K562 (cell line): ENCODE measurements around the gene HSPA4. TPM values are rescaled to one million over a fixed set of nuclear protein-coding genes. Genes with fewer than 3 reads are reported as not detected.
A peak's percentile ranks its signal among the peaks of the same experiment; 100 is the strongest.

ENCODE experiments used
- CBX3 ChIP-seq, 2 experiments: IDR thresholded peaks; 1 replicate in 1 of 2; 2 replicates in 1 of 2; pipeline ENCODE4 v1.6.1; 2012; ENCODE audit warnings: inconsistent platforms in 2 of 2, low read length in 2 of 2, borderline replicate concordance in 1 of 2, control low read depth in 1 of 2
- HNRNPL ChIP-seq: fragments of 200-400 bp; formaldehyde crosslinking; IDR thresholded peaks from 2 replicates; pipeline ENCODE4 v1.6.1; 2017; ENCODE audit warnings: low read depth, mild to moderate bottlenecking, low read length
- MIER1 ChIP-seq: fragments of 450-650 bp; IDR thresholded peaks from 2 replicates; pipeline ENCODE4 v1.6.1; 2016; ENCODE audit warnings: antibody characterized with exemption, mild to moderate bottlenecking, low read depth
- NCOA1 ChIP-seq: fragments of 450-650 bp; IDR thresholded peaks from 2 replicates; pipeline ENCODE4 v1.6.1; 2016; ENCODE audit warnings: low read depth
- PHB2 ChIP-seq: fragments of 450-650 bp; IDR thresholded peaks from 2 replicates; pipeline ENCODE4 v1.6.1; 2017; ENCODE audit warnings: low read depth
- RBBP5 ChIP-seq: fragments of 200-600 bp; sonication (generic); IDR thresholded peaks from 2 replicates; pipeline ENCODE4 v1.6.1; 2012; ENCODE audit warnings: borderline replicate concordance, mild to moderate bottlenecking, low read length, control low read depth, inconsistent platforms; ENCODE audit not compliant: insufficient read depth, poor library complexity, severe bottlenecking
- RHOXF2B ChIP-seq: fragments of 250-450 bp; sonication (Bioruptor Pico); conservative IDR thresholded peaks from 2 replicates; pipeline ENCODE4 v1.5.1; 2021
- SAFB2 ChIP-seq: fragments of 200-400 bp; formaldehyde crosslinking; IDR thresholded peaks from 2 replicates; pipeline ENCODE4 v1.6.1; 2018; ENCODE audit warnings: borderline replicate concordance, low read length, low read depth, moderate library complexity; ENCODE audit not compliant: severe bottlenecking
- SREBF1 ChIP-seq: fragments of 150-350 bp; IDR thresholded peaks from 2 replicates; pipeline ENCODE4 v1.6.1; 2014; ENCODE audit warnings: antibody characterized with exemption, low read depth, low read length, borderline replicate concordance
- STAT5B ChIP-seq: fragments of 250-450 bp; sonication (Bioruptor Pico); IDR thresholded peaks from 2 replicates; pipeline ENCODE4 v1.8.0; 2021; ENCODE audit warnings: mild to moderate bottlenecking, inconsistent platforms
- TAF15 ChIP-seq: fragments of 200-400 bp; formaldehyde crosslinking; IDR thresholded peaks from 2 replicates; pipeline ENCODE4 v1.6.1; 2017; ENCODE audit warnings: mild to moderate bottlenecking, low read depth, low read length, moderate library complexity
- ZNF274 ChIP-seq: IDR thresholded peaks from 2 replicates; pipeline ENCODE4 v1.6.1; 2011; ENCODE audit warnings: low read depth, mild to moderate bottlenecking, low read length, moderate library complexity, borderline replicate concordance
- ZNF347 ChIP-seq: fragments of 450-650 bp; formaldehyde crosslinking; IDR thresholded peaks from 2 replicates; pipeline ENCODE4 v1.4.0; 2020; ENCODE audit warnings: low read depth, mild to moderate bottlenecking, moderate library complexity
- ZNF512 ChIP-seq: IDR thresholded peaks from 2 replicates; pipeline ENCODE4 v1.6.1; 2016; ENCODE audit warnings: missing genetic modification characterization, missing compliant biosample characterization
- ZNF668 ChIP-seq: fragments of 250-450 bp; sonication (Bioruptor Pico); IDR thresholded peaks from 2 replicates; pipeline ENCODE4 v1.8.0; 2022; ENCODE audit warnings: mild to moderate bottlenecking, inconsistent platforms
- polyA plus RNA-seq, 8 experiments: library from polyadenylated mRNA; depleted of rRNA in 4 of 8; stranded (reverse) in 5 of 8; unstranded in 3 of 8; fragments of >200 nt; fragmentation: Nextera tagmentation in 2 of 8; fragmentation: Illumina TruSeq in 1 of 8; extraction: Ambion mirVana in 2 of 8; extraction: Trizol in 1 of 8; gene quantifications; 2 replicates each; pipeline versions ENCODE4 v1.2.1 to v1.2.3, GENCODE V29; 2011 to 2014; ENCODE audit warnings: inconsistent platforms in 1 of 8, missing spikeins in 1 of 8
- total RNA-seq, 7 experiments: library from RNA; depleted of rRNA in 6 of 7; stranded (reverse); fragments of >200 nt in 6 of 7; fragmentation: Illumina TruSeq in 2 of 7; extraction: Trizol in 2 of 7; gene quantifications; 2 replicates each; pipeline versions ENCODE4 v1.2.1 to v1.2.3, GENCODE V29; 2011 to 2021; ENCODE audit warnings: low replicate concordance in 1 of 7
- TF ChIP-seq, protein P1 (sequence below): sonication (generic); formaldehyde crosslinking; IDR thresholded peaks from 2 replicates; pipeline ENCODE4 v1.8.0; 2022; ENCODE audit warnings: mild to moderate bottlenecking, missing genetic modification reagents
- TF ChIP-seq, protein P2 (sequence below): fragments of 150-350 bp; conservative IDR thresholded peaks from 2 replicates; pipeline ENCODE4 v1.6.1; 2014; ENCODE audit warnings: low read length

HSPA4 gene
- total and polyA plus RNA-seq, 9 of the 15 experiments (the other 6 are each of a cell fraction or from before 2014, with no cell fraction given) = 90.3 to 286 (median 148) TPM

DNA sequence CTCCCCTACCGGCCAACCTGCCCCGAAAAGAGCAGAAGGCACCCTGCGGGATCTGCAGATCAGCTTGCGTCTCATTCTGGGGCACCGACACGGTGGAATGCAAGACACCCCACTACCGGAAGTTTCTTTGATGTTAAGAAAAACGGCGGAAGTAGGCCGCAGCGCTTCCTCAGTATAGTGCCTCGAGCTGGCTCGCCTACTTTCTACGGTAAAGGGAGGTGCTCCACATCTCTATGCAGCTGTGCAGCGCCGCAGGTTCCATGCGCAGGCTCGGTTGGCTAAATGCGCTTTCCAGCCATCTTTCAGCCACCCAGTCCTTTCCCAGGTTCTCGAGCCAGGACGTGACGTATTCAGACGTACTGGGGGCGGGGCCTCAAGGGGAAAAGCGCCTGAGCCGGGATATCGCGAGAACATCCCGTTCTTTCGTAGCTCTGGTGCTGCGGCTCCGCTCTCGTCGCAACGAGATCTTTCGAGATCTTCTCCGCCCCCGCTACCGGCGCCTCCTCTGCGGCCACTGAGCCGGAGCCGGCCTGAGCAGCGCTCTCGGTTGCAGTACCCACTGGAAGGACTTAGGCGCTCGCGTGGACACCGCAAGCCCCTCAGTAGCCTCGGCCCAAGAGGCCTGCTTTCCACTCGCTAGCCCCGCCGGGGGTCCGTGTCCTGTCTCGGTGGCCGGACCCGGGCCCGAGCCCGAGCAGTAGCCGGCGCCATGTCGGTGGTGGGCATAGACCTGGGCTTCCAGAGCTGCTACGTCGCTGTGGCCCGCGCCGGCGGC, at the start of gene HSPA4 (continued):
- TF ChIP-seq, protein P1, sequence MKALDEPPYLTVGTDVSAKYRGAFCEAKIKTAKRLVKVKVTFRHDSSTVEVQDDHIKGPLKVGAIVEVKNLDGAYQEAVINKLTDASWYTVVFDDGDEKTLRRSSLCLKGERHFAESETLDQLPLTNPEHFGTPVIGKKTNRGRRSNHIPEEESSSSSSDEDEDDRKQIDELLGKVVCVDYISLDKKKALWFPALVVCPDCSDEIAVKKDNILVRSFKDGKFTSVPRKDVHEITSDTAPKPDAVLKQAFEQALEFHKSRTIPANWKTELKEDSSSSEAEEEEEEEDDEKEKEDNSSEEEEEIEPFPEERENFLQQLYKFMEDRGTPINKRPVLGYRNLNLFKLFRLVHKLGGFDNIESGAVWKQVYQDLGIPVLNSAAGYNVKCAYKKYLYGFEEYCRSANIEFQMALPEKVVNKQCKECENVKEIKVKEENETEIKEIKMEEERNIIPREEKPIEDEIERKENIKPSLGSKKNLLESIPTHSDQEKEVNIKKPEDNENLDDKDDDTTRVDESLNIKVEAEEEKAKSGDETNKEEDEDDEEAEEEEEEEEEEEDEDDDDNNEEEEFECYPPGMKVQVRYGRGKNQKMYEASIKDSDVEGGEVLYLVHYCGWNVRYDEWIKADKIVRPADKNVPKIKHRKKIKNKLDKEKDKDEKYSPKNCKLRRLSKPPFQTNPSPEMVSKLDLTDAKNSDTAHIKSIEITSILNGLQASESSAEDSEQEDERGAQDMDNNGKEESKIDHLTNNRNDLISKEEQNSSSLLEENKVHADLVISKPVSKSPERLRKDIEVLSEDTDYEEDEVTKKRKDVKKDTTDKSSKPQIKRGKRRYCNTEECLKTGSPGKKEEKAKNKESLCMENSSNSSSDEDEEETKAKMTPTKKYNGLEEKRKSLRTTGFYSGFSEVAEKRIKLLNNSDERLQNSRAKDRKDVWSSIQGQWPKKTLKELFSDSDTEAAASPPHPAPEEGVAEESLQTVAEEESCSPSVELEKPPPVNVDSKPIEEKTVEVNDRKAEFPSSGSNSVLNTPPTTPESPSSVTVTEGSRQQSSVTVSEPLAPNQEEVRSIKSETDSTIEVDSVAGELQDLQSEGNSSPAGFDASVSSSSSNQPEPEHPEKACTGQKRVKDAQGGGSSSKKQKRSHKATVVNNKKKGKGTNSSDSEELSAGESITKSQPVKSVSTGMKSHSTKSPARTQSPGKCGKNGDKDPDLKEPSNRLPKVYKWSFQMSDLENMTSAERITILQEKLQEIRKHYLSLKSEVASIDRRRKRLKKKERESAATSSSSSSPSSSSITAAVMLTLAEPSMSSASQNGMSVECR (CRISPR knock-in tag) = 0 out of 2 replicates have a peak, but pooled peaks have one; percentile 1
- no peak for TF ChIP-seq PHB2
- no peak for TF ChIP-seq ZNF668
- TF ChIP-seq RBBP5 = peak; percentile 89
- no peak for TF ChIP-seq ZNF512 (tag)
- no peak for TF ChIP-seq SREBF1
- TF ChIP-seq STAT5B = no peak
- 0 out of 2 replicates have a peak, but pooled peaks have one; percentile 21 for TF ChIP-seq HNRNPL
- TF ChIP-seq MIER1 = no peak
- no peak for TF ChIP-seq ZNF347 (CRISPR knock-in tag)
- TF ChIP-seq NCOA1 = no peak
- no peak for TF ChIP-seq RHOXF2B
- TF ChIP-seq, protein P2, sequence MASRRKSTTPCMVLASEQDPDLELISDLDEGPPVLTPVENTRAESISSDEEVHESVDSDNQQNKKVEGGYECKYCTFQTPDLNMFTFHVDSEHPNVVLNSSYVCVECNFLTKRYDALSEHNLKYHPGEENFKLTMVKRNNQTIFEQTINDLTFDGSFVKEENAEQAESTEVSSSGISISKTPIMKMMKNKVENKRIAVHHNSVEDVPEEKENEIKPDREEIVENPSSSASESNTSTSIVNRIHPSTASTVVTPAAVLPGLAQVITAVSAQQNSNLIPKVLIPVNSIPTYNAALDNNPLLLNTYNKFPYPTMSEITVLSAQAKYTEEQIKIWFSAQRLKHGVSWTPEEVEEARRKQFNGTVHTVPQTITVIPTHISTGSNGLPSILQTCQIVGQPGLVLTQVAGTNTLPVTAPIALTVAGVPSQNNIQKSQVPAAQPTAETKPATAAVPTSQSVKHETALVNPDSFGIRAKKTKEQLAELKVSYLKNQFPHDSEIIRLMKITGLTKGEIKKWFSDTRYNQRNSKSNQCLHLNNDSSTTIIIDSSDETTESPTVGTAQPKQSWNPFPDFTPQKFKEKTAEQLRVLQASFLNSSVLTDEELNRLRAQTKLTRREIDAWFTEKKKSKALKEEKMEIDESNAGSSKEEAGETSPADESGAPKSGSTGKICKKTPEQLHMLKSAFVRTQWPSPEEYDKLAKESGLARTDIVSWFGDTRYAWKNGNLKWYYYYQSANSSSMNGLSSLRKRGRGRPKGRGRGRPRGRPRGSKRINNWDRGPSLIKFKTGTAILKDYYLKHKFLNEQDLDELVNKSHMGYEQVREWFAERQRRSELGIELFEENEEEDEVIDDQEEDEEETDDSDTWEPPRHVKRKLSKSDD = peak; percentile 91
- no peak for TF ChIP-seq ZNF274
- peak in 1 of 2 experiments; percentile 29; a peak in 1 of 3 replicates for TF ChIP-seq CBX3 (IDR thresholded peaks at IDR 0.05; ENCODE audit: borderline replicate concordance in 1 of 2, low read length in 2 of 2)
- no peak for TF ChIP-seq TAF15
- TF ChIP-seq SAFB2 = no peak
